A673 (cell line): ENCODE results near the gene NPLOC4. TPM values are rescaled to one million over a fixed set of nuclear protein-coding genes. Genes with fewer than 3 reads are reported as not detected.

Experiments used
- BruUV-seq: library from RNA; stranded (reverse); fragments of 400-500 nt; replicated peaks from 2 replicates; lab custom pipeline; 2021; lab: Mats Ljungman, UMichigan
- CTCF ChIA-PET: fragments of 300-600 bp; sonication (Branson Sonifier 250); formaldehyde crosslinking; loops from one replicate; lab custom pipeline; 2022; ENCODE audit warnings: antibody characterized with exemption; lab: Charles Lee
- POLR2A ChIA-PET: fragments of 300-600 bp; sonication (Branson Sonifier 250); formaldehyde crosslinking; loops from one replicate; lab custom pipeline; 2022; ENCODE audit warnings: antibody characterized with exemption; ENCODE audit not compliant: low non-redundant PET; lab: Charles Lee
- DNase-seq: peaks from one replicate; pipeline ENCODE4 v3.0.0-alpha.2; 2015; ENCODE audit warnings: low spot score
- H3K27ac ChIP-seq: fragments of 200-600 bp; sonication (generic); 2 replicates; pipeline ENCODE4 v1.5.1; 2016; ENCODE audit warnings: mixed run types, low read depth, mild to moderate bottlenecking, mixed read lengths, antibody characterized with exemption, low read length; ENCODE audit not compliant: poor library complexity, severe bottlenecking
- H3K27me3 ChIP-seq: fragments of 200-600 bp; sonication (generic); replicated peaks from 2 replicates; pipeline ENCODE4 v1.6.1; 2017; ENCODE audit warnings: mixed run types, low read depth, mild to moderate bottlenecking, mixed read lengths, antibody characterized with exemption, low read length; ENCODE audit not compliant: insufficient read depth, poor library complexity
- H3K36me3 ChIP-seq: fragments of 200-600 bp; sonication (generic); 2 replicates; pipeline ENCODE4 v1.6.1; 2016; ENCODE audit warnings: mixed run types, mild to moderate bottlenecking, mixed read lengths, antibody characterized with exemption, low read length; ENCODE audit not compliant: insufficient read depth, poor library complexity, severe bottlenecking
- H3K4me1 ChIP-seq: fragments of 200-600 bp; sonication (generic); 2 replicates; pipeline ENCODE4 v1.6.1; 2017; ENCODE audit warnings: mixed run types, mild to moderate bottlenecking, mixed read lengths, antibody characterized with exemption, low read length; ENCODE audit not compliant: insufficient read depth, poor library complexity, severe bottlenecking
- H3K4me3 ChIP-seq: fragments of 200-600 bp; sonication (generic); 2 replicates; pipeline ENCODE4 v1.5.1; 2016; ENCODE audit warnings: low read depth, mixed run types, mild to moderate bottlenecking, mixed read lengths, low read length; ENCODE audit not compliant: poor library complexity, severe bottlenecking
- H3K9me3 ChIP-seq: fragments of 200-600 bp; sonication (generic); 2 replicates; pipeline ENCODE4 v1.6.1; 2016; ENCODE audit warnings: mixed run types, low read depth, mild to moderate bottlenecking, mixed read lengths, antibody characterized with exemption, low read length; ENCODE audit not compliant: poor library complexity, severe bottlenecking
- CTCF ChIP-seq: fragments of 300-800, 200-600 bp; sonication (generic); conservative IDR thresholded peaks from 2 replicates; pipeline ENCODE4 v1.5.1; 2017; ENCODE audit warnings: low read depth, mild to moderate bottlenecking, antibody characterized with exemption, low read length, moderate library complexity, mixed read lengths
- EZH2 ChIP-seq: fragments of 200-600 bp; sonication (generic); IDR thresholded peaks from 2 replicates; pipeline ENCODE4 v1.6.1; 2017; ENCODE audit warnings: borderline replicate concordance, low read depth, mild to moderate bottlenecking, mixed read lengths, antibody characterized with exemption, low read length; ENCODE audit not compliant: poor library complexity, severe bottlenecking
- intact Hi-C: fragments of 100-400 bp; cut with micrococcal nuclease; formaldehyde crosslinking; loops from one replicate; pipeline ENCODE4 v1.10.0; 2022; ENCODE audit not compliant: unreplicated experiment
- total RNA-seq: library from RNA; stranded (reverse); gene quantifications from 2 replicates; pipeline ENCODE4 v1.2.3, GENCODE V29; 2021

Gene NPLOC4
- total RNA-seq, 1 experiment from 2014 or later: 195 TPM

- no peak overlapping the region for H3K27ac ChIP-seq
- ChIA-PET CTCF (no interaction called here), POLR2A (no interaction called here)
- TF ChIP-seq EZH2 (no peak), CTCF (no peak)
- H3K36me3 ChIP-seq: no peaks in the 10 kb centered on the region
- BruUV-seq: no TSS peak
- H3K9me3 ChIP-seq: no peaks in the 10 kb centered on the region
- no peaks in the 10 kb centered on the region for H3K4me1 ChIP-seq
- H3K4me3 ChIP-seq: no peak overlapping the region
- intact Hi-C loops: no loop called here
- no peak for DNase-seq
- H3K27me3 ChIP-seq: peaks cover 6% of the 10 kb centered on the region
Observed at GRCh38 chr17:81650951-81651350, 14.0 kb upstream of the NPLOC4 start.

DNA sequence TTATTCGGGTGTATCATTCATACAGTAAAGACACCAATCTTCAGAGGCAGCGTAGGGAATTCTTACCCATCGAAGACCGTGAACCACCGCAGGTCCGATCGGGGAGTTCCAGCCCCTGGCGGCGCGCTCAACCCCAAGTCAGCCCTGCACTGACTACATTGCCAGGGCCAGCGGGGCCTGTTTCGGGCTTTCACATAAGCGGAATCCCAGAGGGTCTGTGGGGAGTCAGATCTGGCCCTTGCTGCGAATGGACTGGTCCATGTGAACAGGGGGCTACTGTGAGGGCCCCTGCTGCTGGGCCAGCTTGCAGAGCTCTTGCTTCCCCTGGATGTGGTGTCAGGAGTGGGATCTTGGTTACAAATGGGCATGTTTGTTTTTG, 11.8 kb upstream of the NPLOC4 start:
- POLR2A ChIA-PET: interaction anchor here (0.6 kb wide), 1 partner anchor 12 kb away, joined by 3 read pairs; no protein-coding TSS in a partner anchor
- TF ChIP-seq EZH2 (no peak), CTCF (no peak)
- intact Hi-C loops: no loop called here
- BruUV-seq: no TSS peak
- no peak overlapping the region for H3K4me3 ChIP-seq
- CTCF ChIA-PET: no interaction called here
- DNase-seq: no peak
- no peaks in the 10 kb centered on the region for H3K36me3 ChIP-seq
- no peak overlapping the region for H3K27ac ChIP-seq
- peaks cover 6% of the 10 kb centered on the region for H3K27me3 ChIP-seq
- H3K9me3 ChIP-seq: no peaks in the 10 kb centered on the region
- no peaks in the 10 kb centered on the region for H3K4me1 ChIP-seq

GRCh38 chr17:81648013-81648706, 11.2 kb upstream of the NPLOC4 start:
- Histone ChIP-seq H3K36me3 (no peaks in the 10 kb centered on the region), H3K27ac (no peak overlapping the region), H3K4me1 (no peaks in the 10 kb centered on the region), H3K4me3 (no peak overlapping the region), H3K9me3 (no peaks in the 10 kb centered on the region), H3K27me3 (peaks cover 6% of the 10 kb centered on the region)
- CTCF ChIA-PET: no interaction called here
- no TSS peak for BruUV-seq
- TF ChIP-seq EZH2 (no peak), CTCF (no peak)
- intact Hi-C loops: no loop called here
- no peak for DNase-seq
- POLR2A ChIA-PET: interaction anchor here (0.6 kb wide), 1 partner anchor 12 kb away, joined by 3 read pairs; no protein-coding TSS in a partner anchor
